HEK293 (cell line): ENCODE measurements around the gene MAPKAP1.
A peak's percentile ranks its signal among the peaks of the same experiment; 100 is the strongest.

Experiments used
- CTCF ChIA-PET: fragments of 350-600 bp; formaldehyde crosslinking; extraction: SDS; loops from one replicate; lab custom pipeline; 2021; ENCODE audit warnings: antibody characterized with exemption; lab: Yijun Ruan, JAX
- POLR2A ChIA-PET: fragments of 300-600 bp; formaldehyde crosslinking; extraction: SDS; loops from one replicate; lab custom pipeline; 2020; ENCODE audit warnings: antibody characterized with exemption, inconsistent platforms; lab: Yijun Ruan, JAX
- H3K27ac ChIP-seq: fragments of 200-500 bp; sonication (Bioruptor generic); 2 replicates; pipeline ENCODE4 v1.5.1; 2014; ENCODE audit warnings: low read depth, low read length, control low read depth, inconsistent platforms; ENCODE audit errors: extremely low read depth
- H3K36me3 ChIP-seq, 2 experiments: fragments of 200-500 bp in 1 of 2; sonication (Bioruptor generic) in 1 of 2; 1 replicate in 1 of 2; 2 replicates in 1 of 2; pipeline ENCODE4 v1.5.1; 2014 to 2017; ENCODE audit warnings: inconsistent platforms in 2 of 2, low read length in 2 of 2; ENCODE audit not compliant: control insufficient read depth in 2 of 2, insufficient read depth in 1 of 2
- H3K4me1 ChIP-seq: fragments of 200-500 bp; sonication (Bioruptor generic); 2 replicates; pipeline ENCODE4 v1.5.1; 2014; ENCODE audit warnings: mild to moderate bottlenecking, low read length, inconsistent platforms; ENCODE audit not compliant: control insufficient read depth, insufficient read depth
- H3K4me3 ChIP-seq: 2 replicates; pipeline ENCODE4 v1.5.1; 2011; ENCODE audit warnings: low read depth, mild to moderate bottlenecking, control low read depth, low read length, moderate library complexity
- H3K9me3 ChIP-seq: fragments of 200-500 bp; sonication (Bioruptor generic); 2 replicates; pipeline ENCODE4 v1.5.1; 2014; ENCODE audit warnings: low read depth, low read length, inconsistent platforms; ENCODE audit not compliant: control insufficient read depth, insufficient read depth
- ELK4 ChIP-seq: IDR thresholded peaks from 2 replicates; pipeline ENCODE4 v1.6.1; 2011; ENCODE audit warnings: mild to moderate bottlenecking, low read depth, low read length, borderline replicate concordance
- KLF17 ChIP-seq: fragments of 450-650 bp; formaldehyde crosslinking; IDR thresholded peaks from 2 replicates; pipeline ENCODE4 v1.5.1; 2016; ENCODE audit warnings: missing biosample characterization, missing genetic modification characterization
- PRDM1 ChIP-seq: fragments of 450-650 bp; formaldehyde crosslinking; IDR thresholded peaks from 2 replicates; pipeline ENCODE4; 2016; ENCODE audit warnings: missing biosample characterization, missing genetic modification characterization
- RBAK ChIP-seq: fragments of 450-650 bp; formaldehyde crosslinking; IDR thresholded peaks from 2 replicates; pipeline ENCODE4 v1.5.1; 2016; ENCODE audit warnings: missing biosample characterization, missing genetic modification characterization
- ZBTB8A ChIP-seq: fragments of 450-650 bp; formaldehyde crosslinking; IDR thresholded peaks from 2 replicates; pipeline ENCODE4 v1.5.1; 2016; ENCODE audit warnings: missing biosample characterization, missing genetic modification characterization
- ZNF114 ChIP-seq: fragments of 450-650 bp; formaldehyde crosslinking; IDR thresholded peaks from 2 replicates; pipeline ENCODE4 v1.5.0; 2017; ENCODE audit warnings: missing biosample characterization, missing genetic modification characterization
- ZNF2 ChIP-seq: fragments of 450-650 bp; formaldehyde crosslinking; IDR thresholded peaks from 2 replicates; pipeline ENCODE4 v1.5.1; 2016; ENCODE audit warnings: missing biosample characterization, missing genetic modification characterization
- ZNF24 ChIP-seq: fragments of 450-650 bp; formaldehyde crosslinking; IDR thresholded peaks from 2 replicates; pipeline ENCODE4 v1.5.1; 2016; ENCODE audit warnings: missing biosample characterization, missing genetic modification characterization
- ZNF311 ChIP-seq: fragments of 450-650 bp; formaldehyde crosslinking; IDR thresholded peaks from 2 replicates; pipeline ENCODE4 v1.5.1; 2017; ENCODE audit warnings: missing biosample characterization, missing genetic modification characterization, borderline replicate concordance
- ZNF416 ChIP-seq: fragments of 450-650 bp; formaldehyde crosslinking; IDR thresholded peaks from 2 replicates; pipeline ENCODE4 v1.5.1; 2016; ENCODE audit warnings: missing biosample characterization, missing genetic modification characterization
- ZNF571 ChIP-seq: fragments of 450-650 bp; formaldehyde crosslinking; IDR thresholded peaks from 2 replicates; pipeline ENCODE4 v1.5.0; 2017; ENCODE audit warnings: missing biosample characterization, missing genetic modification characterization
- ZNF629 ChIP-seq: fragments of 450-650 bp; formaldehyde crosslinking; IDR thresholded peaks from 2 replicates; pipeline ENCODE4 v1.5.1; 2017; ENCODE audit warnings: missing biosample characterization, missing genetic modification characterization
- ZNF660 ChIP-seq: fragments of 450-650 bp; IDR thresholded peaks from 2 replicates; pipeline ENCODE4 v1.5.1; 2018; ENCODE audit warnings: missing biosample characterization, mild to moderate bottlenecking, missing genetic modification characterization
- ZNF677 ChIP-seq: fragments of 450-650 bp; IDR thresholded peaks from 2 replicates; pipeline ENCODE4 v1.5.0; 2018; ENCODE audit warnings: missing biosample characterization, mild to moderate bottlenecking, missing genetic modification characterization, moderate library complexity
- ZNF704 ChIP-seq: fragments of 450-650 bp; formaldehyde crosslinking; IDR thresholded peaks from 2 replicates; pipeline ENCODE4 v1.5.1; 2016; ENCODE audit warnings: missing biosample characterization, missing genetic modification characterization
- ZSCAN4 ChIP-seq: fragments of 450-650 bp; formaldehyde crosslinking; IDR thresholded peaks from 2 replicates; pipeline ENCODE4 v1.5.1; 2017; ENCODE audit warnings: missing biosample characterization, missing genetic modification characterization

The MAPKAP1 gene

GRCh38 chr9:125418404-125418803 is 288.6 kb downstream of the MAPKAP1 start:
- H3K4me3 ChIP-seq, result no peak overlapping the region
- TF ChIP-seq PRDM1 (tag by site-specific recombination), result no peak
- no peak for TF ChIP-seq ZNF677 (tag by site-specific recombination)
- TF ChIP-seq ZNF114, result no peak
- TF ChIP-seq ZNF660 (tag by site-specific recombination), result no peak
- no peak for TF ChIP-seq ZNF571 (tag by site-specific recombination)
- no peak for TF ChIP-seq ZNF629 (tag by site-specific recombination)
- no peak for TF ChIP-seq ZBTB8A
- TF ChIP-seq ELK4, result no peak
- H3K36me3 ChIP-seq, result no peaks in the 10 kb centered on the region
- ChIA-PET POLR2A (no interaction called here), CTCF (interaction anchor here (1.0 kb wide), 1 partner anchor 11 kb away, joined by 4 read pairs; no protein-coding TSS in a partner anchor)
- no peaks in the 10 kb centered on the region for H3K9me3 ChIP-seq
- H3K27ac ChIP-seq, result no peak overlapping the region
- H3K4me1 ChIP-seq, result no peaks in the 10 kb centered on the region

GRCh38 chr9:125416517-125416916 is 290.5 kb downstream of the MAPKAP1 start:
- Histone ChIP-seq H3K4me1 (no peaks in the 10 kb centered on the region), H3K36me3 (no peaks in the 10 kb centered on the region), H3K27ac (no peak overlapping the region), H3K9me3 (no peaks in the 10 kb centered on the region), H3K4me3 (no peak overlapping the region)
- CTCF ChIA-PET, result interaction anchor here (0.9 kb wide), 1 partner anchor 9 kb away, joined by 5 read pairs; no protein-coding TSS in a partner anchor
- POLR2A ChIA-PET, result no interaction called here
- TF ChIP-seq ZSCAN4 (tag by site-specific recombination) (no peak), ZNF24 (tag by site-specific recombination) (0 out of 2 replicates have a peak, but pooled peaks have one; percentile 60)

- POLR2A ChIA-PET, result no interaction called here
- Histone ChIP-seq H3K27ac (no peak overlapping the region), H3K4me3 (no peak overlapping the region), H3K9me3 (no peaks in the 10 kb centered on the region), H3K36me3 (no peaks in the 10 kb centered on the region), H3K4me1 (no peaks in the 10 kb centered on the region)
- CTCF ChIA-PET, result interaction anchor here (0.9 to 1.3 kb wide), 2 partner anchors 9 to 983 kb away, joined by 3 to 5 read pairs; no protein-coding TSS in a partner anchor
- no peak for TF ChIP-seq ZNF311 (tag by site-specific recombination)
- TF ChIP-seq ZNF2 (tag by site-specific recombination), result no peak
- no peak for TF ChIP-seq KLF17 (tag by site-specific recombination)
- no peak for TF ChIP-seq ZNF416 (tag by site-specific recombination)
- TF ChIP-seq ZNF704 (tag by site-specific recombination), result no peak
- TF ChIP-seq RBAK, result no peak
Measured at GRCh38 chr9:125415583-125416460, 291.2 kb downstream of the MAPKAP1 start.
